ENCODE results near the gene LHB.

LHB gene

DNA sequence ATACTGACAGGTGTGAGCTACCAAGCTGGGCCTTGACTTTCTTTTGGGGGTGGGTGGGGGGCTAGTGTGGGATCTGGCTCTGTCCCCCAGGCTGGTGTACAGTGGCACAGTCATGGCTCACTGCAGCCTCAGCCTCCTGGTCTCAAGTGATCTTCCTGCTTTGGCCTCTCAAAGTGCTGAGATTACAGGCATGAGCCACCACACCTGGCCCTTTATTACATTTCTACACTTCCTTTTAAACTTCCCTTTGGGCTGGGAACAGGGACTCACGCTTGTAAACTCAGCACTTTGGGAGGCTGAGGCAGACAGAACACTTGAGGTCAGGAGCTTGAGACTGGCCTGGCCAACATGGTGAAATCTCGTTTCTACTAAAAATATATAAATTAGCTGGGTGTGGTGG is 39.8 kb downstream of the LHB start:
- DNase-seq (ENCODE audit: low read depth in 2 of 2): no peak

GRCh38 chr19:48975947-48976847 is 40.7 kb downstream of the LHB start:
- DNase-seq (ENCODE audit: low read depth in 2 of 2): no peak

- DNase-seq (ENCODE audit: low read depth in 2 of 2): peak; percentile 52 to 56
Observed at GRCh38 chr19:48970923-48971395, 45.9 kb downstream of the LHB start.

DNA sequence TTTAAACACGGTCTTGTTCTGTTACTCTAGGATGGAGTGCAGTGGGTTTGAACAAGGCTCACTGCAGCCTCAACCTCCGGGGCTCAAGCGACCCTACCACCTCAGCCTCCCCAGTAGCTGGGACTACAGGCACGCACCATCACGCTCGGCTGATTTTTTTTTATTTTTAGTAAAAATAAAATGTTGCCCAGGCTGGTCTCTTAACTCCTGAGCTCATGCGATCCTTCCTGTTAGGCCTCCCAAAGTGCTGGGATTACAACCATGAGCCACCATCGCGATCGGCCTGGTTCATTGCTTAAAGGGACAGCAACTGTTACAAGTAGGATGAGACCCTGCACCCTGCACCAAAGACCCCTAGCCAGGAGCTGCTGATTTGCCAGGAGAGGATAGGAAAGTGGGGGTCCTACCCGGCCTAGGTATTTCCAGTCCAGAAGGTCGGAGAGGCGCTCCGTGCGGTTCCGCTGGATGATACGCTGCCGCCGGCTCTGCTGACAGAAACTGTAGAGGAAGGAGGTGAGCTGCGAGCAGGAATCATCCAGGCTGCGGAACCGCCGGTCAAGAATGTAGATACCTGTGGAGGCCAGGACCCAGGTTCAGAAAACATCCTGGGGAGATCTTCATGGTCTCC is 46.6 kb downstream of the LHB start:
- no peak for DNase-seq (ENCODE audit: low read depth in 2 of 2)

DNA sequence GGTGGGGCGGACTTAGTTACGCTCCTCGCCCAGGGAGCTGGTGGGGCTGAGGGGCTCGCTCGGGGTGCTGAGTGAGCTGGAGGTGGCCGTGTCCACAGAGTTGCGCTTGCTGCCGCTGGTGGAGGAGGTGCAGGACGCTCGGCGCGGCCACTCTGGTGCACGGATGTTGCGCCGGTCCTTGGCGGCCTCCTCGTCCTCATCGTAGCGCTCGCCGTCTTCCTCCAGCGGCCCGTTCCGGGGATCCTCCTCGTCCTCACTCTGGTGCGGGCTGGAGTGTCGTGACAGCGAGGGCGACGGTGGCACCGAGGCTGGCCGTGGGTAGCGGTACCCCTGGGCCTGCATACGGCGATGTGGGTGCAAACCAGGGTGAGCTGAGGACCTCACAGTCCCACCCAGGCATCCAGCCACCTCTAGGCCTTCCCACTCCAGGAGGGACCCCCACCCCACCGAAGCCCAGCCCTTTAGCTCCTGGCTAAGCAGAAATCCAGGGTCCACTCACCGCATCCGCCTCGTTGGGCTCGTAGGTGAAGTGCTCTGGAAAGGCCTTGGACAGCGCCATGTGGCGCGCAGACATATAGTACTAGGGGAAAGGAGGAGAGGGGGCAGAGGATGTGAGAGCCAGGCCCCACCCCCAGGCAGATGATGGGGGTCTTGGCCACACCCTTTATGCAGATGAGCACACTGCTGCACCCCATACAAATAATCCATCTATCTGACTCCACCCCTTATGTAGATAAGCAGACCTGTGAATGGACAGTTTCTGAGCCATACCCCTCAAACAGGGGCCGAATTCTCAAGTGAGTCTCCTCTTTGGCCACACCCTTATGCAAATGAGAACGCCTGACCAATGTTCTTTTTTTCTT is 47.4 kb downstream of the LHB start:
- no peak for DNase-seq (ENCODE audit: low read depth in 2 of 2)

- DNase-seq (ENCODE audit: low read depth in 2 of 2): no peak
Observed at GRCh38 chr19:48968813-48969218, 48.1 kb downstream of the LHB start.

- DNase-seq (ENCODE audit: low read depth in 2 of 2): no peak
Observed at GRCh38 chr19:48968179-48968661, 48.7 kb downstream of the LHB start.

DNA sequence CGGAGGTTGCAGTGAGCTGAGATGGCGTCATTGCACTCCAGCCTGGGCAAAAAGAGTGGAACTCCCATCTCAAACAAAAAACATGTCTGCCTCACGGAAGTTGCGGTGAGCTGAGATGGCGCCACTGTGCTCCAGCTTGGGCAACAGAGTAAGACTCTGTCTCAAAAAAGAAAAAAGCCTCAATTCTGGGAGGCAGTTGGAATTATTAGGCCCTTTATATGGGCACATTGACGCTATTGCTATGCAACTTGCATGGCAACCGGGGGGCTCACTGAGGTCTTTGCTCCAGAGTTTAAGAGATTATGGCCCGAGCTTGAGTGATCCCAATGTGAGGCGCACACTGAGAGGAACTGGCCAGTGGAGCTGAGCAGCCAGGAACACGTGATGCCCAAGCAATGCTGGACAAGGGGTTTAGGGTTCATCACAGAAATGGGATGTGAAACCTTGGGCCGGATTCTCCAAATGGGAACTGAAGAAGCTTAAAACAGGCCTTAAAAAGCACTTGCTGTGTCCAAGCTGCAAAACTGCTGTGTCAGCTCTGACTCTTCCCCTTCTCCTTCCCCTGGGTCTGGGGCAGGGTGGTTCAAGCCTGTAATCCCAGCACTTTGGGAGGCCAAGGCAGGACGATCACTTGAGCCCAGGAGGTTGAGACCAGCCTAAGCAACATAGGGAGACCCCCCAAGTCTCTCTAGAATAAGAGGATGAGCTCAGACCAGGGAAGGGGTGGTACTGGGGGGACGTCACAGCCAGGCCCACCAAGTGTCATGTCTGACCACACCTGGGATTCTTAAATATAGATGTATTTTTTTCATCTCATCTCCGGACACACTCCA is 49.3 kb downstream of the LHB start:
- DNase-seq (ENCODE audit: low read depth in 2 of 2): no peak

- DNase-seq (ENCODE audit: low read depth in 2 of 2): no peak
Observed at GRCh38 chr19:48966541-48967345, 50.1 kb downstream of the LHB start.
